CD4-positive, alpha-beta T cell (primary cell): ENCODE results near the gene KIAA1210. TPM values are rescaled to one million over a fixed set of nuclear protein-coding genes. Genes with fewer than 3 reads are reported as not detected.

ENCODE experiments used
- ATAC-seq: fragments of 200-7000 bp; cut with Tn5 transposase; one replicate; pipeline ENCODE4 v1.10.0; 2022; ENCODE audit warnings: mild to moderate bottlenecking; ENCODE audit not compliant: poor library complexity
- CTCF ChIA-PET: fragments of 350-600 bp; sonication (Branson Sonifier 250); formaldehyde crosslinking; loops from one replicate; lab custom pipeline; 2021; ENCODE audit warnings: antibody characterized with exemption, inconsistent platforms; lab: Charles Lee
- POLR2A ChIA-PET: fragments of 350-600 bp; sonication (Branson Sonifier 250); formaldehyde crosslinking; loops from one replicate; lab custom pipeline; 2021; ENCODE audit warnings: antibody characterized with exemption, inconsistent platforms; lab: Charles Lee
- DNase-seq, 14 experiments: peaks; one replicate each; pipeline ENCODE4 v3.0.0-alpha.2; 2013 to 2020; ENCODE audit warnings: mixed read lengths in 2 of 14
- H3K27ac ChIP-seq, 2 donors: one replicate each; pipeline versions ENCODE4 v1.5.1 to v1.7.0; 2013; ENCODE audit warnings: low read length in 2 of 2, low read depth in 1 of 2, mild to moderate bottlenecking in 1 of 2
- H3K27me3 ChIP-seq, 2 experiments: 1 replicate in 1 of 2; 2 replicates in 1 of 2; pipeline versions ENCODE4 v1.6.1 to v1.7.0; 2013; ENCODE audit warnings: low read length in 2 of 2, control low read depth in 1 of 2, mild to moderate bottlenecking in 1 of 2, moderate library complexity in 1 of 2; ENCODE audit not compliant: insufficient read depth in 2 of 2, control insufficient read depth in 1 of 2
- H3K36me3 ChIP-seq: one replicate; pipeline ENCODE4 v1.6.1; 2013; ENCODE audit warnings: low read length, control low read depth; ENCODE audit not compliant: insufficient read depth
- H3K4me1 ChIP-seq: one replicate; pipeline ENCODE4 v1.6.1; 2013; ENCODE audit warnings: low read length, control low read depth; ENCODE audit not compliant: insufficient read depth
- H3K4me3 ChIP-seq: one replicate; pipeline ENCODE4 v1.5.1; 2013; ENCODE audit warnings: mild to moderate bottlenecking, low read length, moderate library complexity
- H3K9me3 ChIP-seq, 2 experiments: 1 replicate in 1 of 2; 2 replicates in 1 of 2; pipeline versions ENCODE4 v1.6.1 to v1.7.0; 2013; ENCODE audit warnings: low read length in 2 of 2, mild to moderate bottlenecking in 2 of 2, control low read depth in 1 of 2, moderate library complexity in 1 of 2; ENCODE audit not compliant: control insufficient read depth in 1 of 2, insufficient read depth in 1 of 2
- H3K27ac Mint-ChIP-seq: one replicate; pipeline ENCODE4 v1.8.0; 2020; ENCODE audit warnings: mixed read lengths
- H3K27me3 Mint-ChIP-seq: one replicate; pipeline ENCODE4 v1.8.0; 2021; ENCODE audit warnings: mixed read lengths
- H3K36me3 Mint-ChIP-seq: one replicate; pipeline ENCODE4 v1.8.0; 2021; ENCODE audit warnings: low read depth, mixed read lengths
- H3K4me1 Mint-ChIP-seq: one replicate; pipeline ENCODE4 v1.8.0; 2021; ENCODE audit warnings: low read depth, mixed read lengths
- H3K4me3 Mint-ChIP-seq: one replicate; pipeline ENCODE4 v1.8.0; 2020; ENCODE audit warnings: mild to moderate bottlenecking, mixed read lengths
- H3K9me3 Mint-ChIP-seq: one replicate; pipeline ENCODE4 v1.8.0; 2020; ENCODE audit warnings: mixed read lengths
- CTCF ChIP-seq: fragments of 200-600 bp; IDR thresholded peaks from one replicate; pipeline ENCODE4 v1.8.0; 2022; ENCODE audit warnings: antibody characterized with exemption, mild to moderate bottlenecking
- intact Hi-C, 2 experiments: fragments of 100-400 bp; cut with DNase I in 1 of 2; cut with micrococcal nuclease in 1 of 2; formaldehyde crosslinking; loops; one replicate each; pipeline versions ENCODE4 v1.15.1 to v1.9.0; 2023 to 2025; cut with DNase I, micrococcal nuclease
- polyA plus RNA-seq, 2 donors: library from polyadenylated mRNA; unstranded; fragments of 120-200 nt; gene quantifications; one replicate each; pipeline ENCODE4 v1.2.1, GENCODE V29; 2013
- total RNA-seq, 174 experiments: library from RNA in 2 of 174; stranded (reverse) in 2 of 174; gene quantifications; one replicate each; pipeline ENCODE4 v1.2.3 and lab custom pipeline; 2021 to 2026

Gene KIAA1210
- total RNA-seq (not detected), total RNA-seq (lab: John Stamatoyannopoulos, UW) (0 to 0.20 (median 0) reads per million in 172 experiments)
- polyA plus RNA-seq (2013, experiment 1 of 2): not detected
- polyA plus RNA-seq (2013, experiment 2 of 2): not detected

- intact Hi-C loops: no loop called here
- H3K36me3 Mint-ChIP-seq: no peaks in the 10 kb centered on the region
- no peaks in the 10 kb centered on the region for H3K9me3 ChIP-seq
- no peak for DNase-seq
- no peaks in the 10 kb centered on the region for H3K36me3 ChIP-seq
- no peaks in the 10 kb centered on the region for H3K4me1 ChIP-seq
- no peak within 1 kb of the TSS for H3K27ac Mint-ChIP-seq
- no peak for TF ChIP-seq CTCF
- no peak within 1 kb of the TSS for H3K27ac ChIP-seq
- H3K4me3 ChIP-seq: no peak within 1 kb of the TSS
- no peak within 1 kb of the TSS for H3K4me3 Mint-ChIP-seq
- ChIA-PET CTCF (no interaction called here), POLR2A (no interaction called here)
- no peaks in the 10 kb centered on the region for H3K27me3 ChIP-seq
- H3K4me1 Mint-ChIP-seq: no peaks in the 10 kb centered on the region
- ATAC-seq: no peak
- no peaks in the 10 kb centered on the region for H3K27me3 Mint-ChIP-seq
- H3K9me3 Mint-ChIP-seq: no peaks in the 10 kb centered on the region
Observed at GRCh38 chrX:119127650-119128049, at the start of gene KIAA1210. Gene KIAA1210, minus strand, starts transcription at chrX:119127812. Its CDS starts 4,170 bp downstream, at chrX:119123642.

- Mint-ChIP-seq H3K27me3 (no peaks in the 10 kb centered on the region), H3K27ac (no peak overlapping the region), H3K4me1 (no peaks in the 10 kb centered on the region), H3K9me3 (no peaks in the 10 kb centered on the region), H3K36me3 (no peaks in the 10 kb centered on the region), H3K4me3 (no peak overlapping the region)
- Histone ChIP-seq H3K27ac (no peak overlapping the region), H3K4me1 (no peaks in the 10 kb centered on the region), H3K9me3 (no peaks in the 10 kb centered on the region), H3K36me3 (no peaks in the 10 kb centered on the region), H3K27me3 (no peaks in the 10 kb centered on the region), H3K4me3 (no peak overlapping the region)
- intact Hi-C loops: no loop called here
- ATAC-seq (no peak), DNase-seq (no peak)
- CTCF ChIA-PET: no interaction called here
- no peak for TF ChIP-seq CTCF
- POLR2A ChIA-PET: no interaction called here
Observed at GRCh38 chrX:119177278-119177677, 49.7 kb upstream of the KIAA1210 start.

GRCh38 chrX:119174900-119175299, 47.3 kb upstream of the KIAA1210 start:
- ChIA-PET POLR2A (no interaction called here), CTCF (no interaction called here)
- Histone ChIP-seq H3K36me3 (no peaks in the 10 kb centered on the region), H3K4me3 (no peak overlapping the region), H3K27me3 (no peaks in the 10 kb centered on the region), H3K4me1 (no peaks in the 10 kb centered on the region), H3K9me3 (no peaks in the 10 kb centered on the region), H3K27ac (no peak overlapping the region)
- no peak for DNase-seq
- Mint-ChIP-seq H3K4me1 (no peaks in the 10 kb centered on the region), H3K27ac (no peak overlapping the region), H3K9me3 (no peaks in the 10 kb centered on the region), H3K27me3 (no peaks in the 10 kb centered on the region), H3K36me3 (no peaks in the 10 kb centered on the region), H3K4me3 (no peak overlapping the region)
- intact Hi-C loops: no loop called here
- ATAC-seq: no peak
- no peak for TF ChIP-seq CTCF
